Mesodermal cell (in vitro differentiated cells): Measurements from ENCODE around the gene MT1B.

Experiments
- H3K27ac ChIP-seq: 2 replicates; pipeline ENCODE4 v1.7.0; 2013; ENCODE audit warnings: mild to moderate bottlenecking, low read depth, low read length, moderate library complexity; ENCODE audit not compliant: severe bottlenecking
- H3K36me3 ChIP-seq: 2 replicates; pipeline ENCODE4 v1.7.1; 2013; ENCODE audit warnings: mild to moderate bottlenecking, low read length, moderate library complexity; ENCODE audit not compliant: control insufficient read depth, insufficient read depth
- H3K4me1 ChIP-seq: one replicate; pipeline ENCODE4 v1.7.1; 2013; ENCODE audit warnings: mild to moderate bottlenecking, low read length; ENCODE audit not compliant: insufficient read depth, control insufficient read depth, poor library complexity, severe bottlenecking
- H3K4me3 ChIP-seq: 2 replicates; pipeline ENCODE4 v1.7.0; 2013; ENCODE audit warnings: low read length, control low read depth, mild to moderate bottlenecking; ENCODE audit not compliant: insufficient read depth, poor library complexity, severe bottlenecking; ENCODE audit errors: extremely low read depth
- H3K9me3 ChIP-seq: 2 replicates; pipeline ENCODE4 v1.7.1; 2013; ENCODE audit warnings: mild to moderate bottlenecking, low read length, moderate library complexity; ENCODE audit not compliant: control insufficient read depth
- WGBS, 2 experiments: methylation state at CpG; one replicate each; pipeline ENCODE4 v1.1.5; 2013; ENCODE audit warnings: missing lambda C conversion rate in 2 of 2; ENCODE audit not compliant: insufficient coverage in 2 of 2; 5-methylcytosine and 5-hydroxymethylcytosine counted together

MT1B gene

DNA sequence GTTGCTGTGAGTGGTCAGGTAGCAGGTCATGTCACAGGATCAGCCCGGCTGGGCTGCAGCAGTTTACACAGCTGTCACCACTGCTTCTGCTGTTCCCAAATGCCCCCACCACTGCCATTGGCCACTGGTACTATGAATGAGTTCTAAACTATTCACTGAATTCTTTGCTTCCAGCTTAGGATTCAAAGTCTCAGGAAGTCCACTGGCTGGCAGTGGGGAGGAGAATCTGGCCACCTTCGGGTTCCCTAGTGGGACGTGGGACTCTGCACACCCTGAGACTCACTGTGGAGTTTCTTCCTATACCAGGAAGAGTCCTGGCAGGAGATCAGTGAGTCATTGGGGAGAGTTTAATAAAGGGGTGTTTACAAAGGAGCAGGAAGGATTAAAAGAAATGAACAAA, 37.5 kb downstream of the MT1B start:
- no peaks in the 10 kb centered on the region for H3K36me3 ChIP-seq
- 80 to 87% methylated on average over 1 to 3 of the region's 3 CpGs for WGBS, 2 experiments
- H3K9me3 ChIP-seq: no peaks in the 10 kb centered on the region
- H3K4me1 ChIP-seq: no peaks in the 10 kb centered on the region
- H3K27ac ChIP-seq: no peak overlapping the region
- no peak overlapping the region for H3K4me3 ChIP-seq

DNA sequence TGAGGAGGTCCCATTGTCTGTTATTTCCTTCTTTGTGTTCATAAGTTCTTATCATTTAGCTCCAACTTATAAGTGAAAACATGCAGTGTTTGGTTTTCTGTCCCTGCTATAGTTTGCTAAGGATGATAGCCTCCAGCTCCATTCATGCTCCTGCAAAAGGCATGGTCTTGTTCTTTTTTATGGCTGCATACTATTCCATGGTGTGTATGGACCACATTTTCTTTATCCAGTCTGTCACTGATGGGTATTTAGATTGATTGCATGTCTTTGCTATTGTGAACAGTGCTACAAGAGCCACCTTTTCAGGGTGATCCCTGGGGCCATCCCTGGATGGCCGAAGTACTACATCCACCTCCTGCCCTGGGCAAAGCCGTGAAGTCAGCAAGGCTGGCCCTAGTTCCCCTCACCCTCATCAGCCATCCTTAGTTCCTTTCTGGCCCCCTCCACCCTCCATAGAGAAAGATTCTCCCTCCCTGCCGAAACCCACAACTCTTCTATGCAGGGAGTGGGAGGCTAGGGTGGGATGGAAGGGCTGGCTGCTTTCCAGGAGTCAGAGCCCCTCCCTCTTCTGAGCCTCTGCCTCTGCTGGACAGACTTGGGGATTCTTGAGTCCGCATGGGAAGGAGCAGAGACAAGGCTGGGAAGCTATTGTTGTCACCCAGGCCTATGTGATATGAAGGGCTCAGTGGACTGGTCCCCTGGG, 38.9 kb downstream of the MT1B start:
- Histone ChIP-seq H3K9me3 (no peaks in the 10 kb centered on the region), H3K36me3 (no peaks in the 10 kb centered on the region), H3K27ac (no peak overlapping the region), H3K4me3 (no peak overlapping the region), H3K4me1 (no peaks in the 10 kb centered on the region)
- WGBS, 2 experiments: 80 to 95% methylated on average over 1 to 2 of the region's 4 CpGs

GRCh38 chr16:56691885-56692284, 40.2 kb downstream of the MT1B start:
- H3K9me3 ChIP-seq: no peaks in the 10 kb centered on the region
- H3K4me3 ChIP-seq: no peak overlapping the region
- WGBS, 2 experiments: 58 to 72% methylated on average over 4 of the region's 4 CpGs
- no peaks in the 10 kb centered on the region for H3K4me1 ChIP-seq
- no peak overlapping the region for H3K27ac ChIP-seq
- no peaks in the 10 kb centered on the region for H3K36me3 ChIP-seq

DNA sequence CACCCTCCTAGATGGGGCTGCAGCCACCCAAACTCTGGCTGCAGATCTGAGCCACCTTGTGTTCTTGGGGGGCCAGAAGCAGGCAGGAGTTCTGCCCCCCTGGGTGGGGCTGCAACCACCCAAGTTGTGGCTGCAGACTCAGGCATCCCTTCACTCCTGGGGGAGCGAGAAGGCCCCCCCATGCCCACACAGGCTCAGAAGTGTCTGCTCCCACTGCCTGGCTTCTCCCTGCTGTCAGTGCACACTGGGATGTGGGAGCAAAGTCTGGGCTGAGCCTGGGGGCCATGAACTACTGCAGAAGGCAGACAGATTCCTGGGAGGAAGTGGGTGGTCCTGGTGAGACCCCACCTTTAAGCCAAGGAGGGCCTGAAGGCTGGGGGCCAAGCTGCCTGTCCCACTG, 43.6 kb downstream of the MT1B start:
- 100% methylated on average over 1 of the region's 1 CpG; no CpG with 5 or more reads in 1 of the 2 experiments for WGBS, 2 experiments
- no peaks in the 10 kb centered on the region for H3K36me3 ChIP-seq
- peaks cover 5% of the 10 kb centered on the region for H3K9me3 ChIP-seq
- H3K27ac ChIP-seq: no peak overlapping the region
- no peak overlapping the region for H3K4me3 ChIP-seq
- H3K4me1 ChIP-seq: no peaks in the 10 kb centered on the region

- 92 to 93% methylated on average over 5 of the region's 5 CpGs for WGBS, 2 experiments
- Histone ChIP-seq H3K4me1 (peaks cover 4% of the 10 kb centered on the region), H3K27ac (no peak overlapping the region), H3K9me3 (peaks cover 5% of the 10 kb centered on the region), H3K36me3 (no peaks in the 10 kb centered on the region), H3K4me3 (no peak overlapping the region)
Measured at GRCh38 chr16:56697456-56698155, 45.9 kb downstream of the MT1B start.

DNA sequence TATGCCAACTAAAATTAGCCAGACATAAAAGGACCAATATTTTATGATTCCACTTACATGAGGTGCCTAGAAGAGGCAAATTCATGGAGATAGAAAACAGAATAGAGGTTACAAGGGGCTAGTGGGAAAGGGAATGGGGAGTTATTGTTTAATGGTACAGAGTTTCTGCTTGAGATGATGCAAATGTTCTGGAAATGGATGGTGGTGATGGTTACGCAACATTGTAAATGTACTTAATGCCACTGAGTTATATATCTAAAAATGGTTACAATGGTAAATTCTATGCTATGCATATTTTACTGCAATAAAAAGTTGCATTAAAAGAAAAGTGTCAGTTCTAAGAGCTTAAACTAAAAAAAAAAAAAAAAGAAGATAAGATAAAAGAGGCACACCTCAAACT, 48.5 kb downstream of the MT1B start:
- Histone ChIP-seq H3K27ac (no peak overlapping the region), H3K4me3 (no peak overlapping the region)
- no CpG with 5 or more reads among the region's 1 CpG for WGBS, 2 experiments

DNA sequence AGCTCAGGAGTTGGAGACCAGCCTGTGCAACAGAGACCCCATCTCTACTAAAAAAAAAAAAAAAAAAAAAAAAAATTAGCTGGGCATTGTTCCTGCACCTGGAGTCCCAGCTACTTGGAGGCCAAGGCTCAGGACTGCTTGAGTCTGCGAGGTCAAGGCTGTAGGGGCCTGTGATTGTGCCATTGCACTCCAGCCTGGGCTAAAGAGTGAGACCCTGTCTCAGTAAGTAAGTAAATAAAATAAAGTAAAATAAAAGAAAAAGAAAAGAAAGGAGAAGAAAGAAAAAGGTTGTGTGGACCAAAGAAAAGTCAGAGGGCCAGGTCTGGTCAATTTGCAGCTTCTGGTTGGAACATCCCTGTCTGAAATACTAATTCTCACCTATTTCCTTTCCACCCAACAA, 48.9 kb downstream of the MT1B start:
- Histone ChIP-seq H3K9me3 (peaks cover 5% of the 10 kb centered on the region), H3K36me3 (no peaks in the 10 kb centered on the region), H3K4me1 (peaks cover 4% of the 10 kb centered on the region), H3K27ac (no peak overlapping the region), H3K4me3 (no peak overlapping the region)
- WGBS, 2 experiments: no CpG with 5 or more reads among the region's 1 CpG

More for the DNA sequence above, 48.5 kb downstream of the MT1B start:
- Histone ChIP-seq H3K36me3 (no peaks in the 10 kb centered on the region), H3K4me1 (peaks cover 4% of the 10 kb centered on the region), H3K9me3 (peaks cover 5% of the 10 kb centered on the region)

DNA sequence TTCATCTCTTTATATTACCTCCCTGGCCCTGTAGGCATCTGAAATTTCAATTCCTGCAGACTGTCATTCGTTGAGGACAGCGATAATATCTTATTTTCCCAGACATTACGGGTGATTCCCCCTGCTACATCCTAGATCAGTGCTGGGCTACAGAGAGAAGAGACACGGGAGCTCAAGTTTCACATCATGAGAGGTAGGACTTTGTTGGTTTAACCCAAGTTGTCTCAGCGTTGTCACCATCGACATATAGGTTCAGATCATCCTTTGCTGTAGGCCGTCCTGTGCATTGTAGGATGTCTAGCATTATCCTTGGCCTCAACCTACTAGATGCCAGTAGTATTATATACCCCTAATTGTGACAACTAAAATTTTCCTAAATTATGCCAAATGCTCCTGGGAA, 49.8 kb downstream of the MT1B start:
- no peak overlapping the region for H3K4me3 ChIP-seq
- peaks cover 4% of the 10 kb centered on the region for H3K4me1 ChIP-seq
- peaks cover 5% of the 10 kb centered on the region for H3K9me3 ChIP-seq
- H3K27ac ChIP-seq: no peak overlapping the region
- 80% methylated on average over 4 to 7 of the region's 7 CpGs for WGBS, 2 experiments
- no peaks in the 10 kb centered on the region for H3K36me3 ChIP-seq
